ENCODE measurements around the gene SP100.

The SP100 gene

GRCh38 chr2:230525682-230526081 is 109.7 kb downstream of the SP100 start:
- Histone ChIP-seq H3K9me3 (ENCODE audit: control insufficient read depth, insufficient read depth, low read depth, low read length) (no peaks in the 10 kb centered on the region), H3K4me1 (ENCODE audit: control insufficient read depth, insufficient read depth, low read length) (no peaks in the 10 kb centered on the region), H3K27ac (ENCODE audit: extremely low read depth, low read depth, low read length) (no peak overlapping the region), H3K36me3 (ENCODE audit: control insufficient read depth in 2 of 2, insufficient read depth in 1 of 2, low read length in 2 of 2) (no peaks in the 10 kb centered on the region), H3K4me3 (ENCODE audit: low read depth, low read length) (no peak overlapping the region)
- POLR2A ChIA-PET = no interaction called here
- TF ChIP-seq ZBTB7A (tag by site-specific recombination; IDR thresholded peaks at IDR 0.05; ENCODE audit: low read depth) = no peak
- no peak for TF ChIP-seq ZFP3 (tag by site-specific recombination; IDR thresholded peaks at IDR 0.05; ENCODE audit: low read depth)
- no peak for TF ChIP-seq ZFP69B (tag by site-specific recombination; IDR thresholded peaks at IDR 0.05)
- TF ChIP-seq, protein P1, sequence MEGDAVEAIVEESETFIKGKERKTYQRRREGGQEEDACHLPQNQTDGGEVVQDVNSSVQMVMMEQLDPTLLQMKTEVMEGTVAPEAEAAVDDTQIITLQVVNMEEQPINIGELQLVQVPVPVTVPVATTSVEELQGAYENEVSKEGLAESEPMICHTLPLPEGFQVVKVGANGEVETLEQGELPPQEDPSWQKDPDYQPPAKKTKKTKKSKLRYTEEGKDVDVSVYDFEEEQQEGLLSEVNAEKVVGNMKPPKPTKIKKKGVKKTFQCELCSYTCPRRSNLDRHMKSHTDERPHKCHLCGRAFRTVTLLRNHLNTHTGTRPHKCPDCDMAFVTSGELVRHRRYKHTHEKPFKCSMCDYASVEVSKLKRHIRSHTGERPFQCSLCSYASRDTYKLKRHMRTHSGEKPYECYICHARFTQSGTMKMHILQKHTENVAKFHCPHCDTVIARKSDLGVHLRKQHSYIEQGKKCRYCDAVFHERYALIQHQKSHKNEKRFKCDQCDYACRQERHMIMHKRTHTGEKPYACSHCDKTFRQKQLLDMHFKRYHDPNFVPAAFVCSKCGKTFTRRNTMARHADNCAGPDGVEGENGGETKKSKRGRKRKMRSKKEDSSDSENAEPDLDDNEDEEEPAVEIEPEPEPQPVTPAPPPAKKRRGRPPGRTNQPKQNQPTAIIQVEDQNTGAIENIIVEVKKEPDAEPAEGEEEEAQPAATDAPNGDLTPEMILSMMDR (tag by site-specific recombination; IDR thresholded peaks at IDR 0.05) = no peak
- TF ChIP-seq ZNF654 (tag by site-specific recombination; IDR thresholded peaks at IDR 0.05; ENCODE audit: low read depth) = no peak
- TF ChIP-seq FEZF1 (tag by site-specific recombination; IDR thresholded peaks at IDR 0.05) = no peak
- no peak for TF ChIP-seq ZBTB49 (tag by site-specific recombination; IDR thresholded peaks at IDR 0.05; ENCODE audit: low read depth)
- no peak for TF ChIP-seq ZNF785 (tag by site-specific recombination; IDR thresholded peaks at IDR 0.05)
- no peak for TF ChIP-seq ZNF366 (tag by site-specific recombination; conservative IDR thresholded peaks at IDR 0.05)
- CTCF ChIA-PET = no interaction called here

DNA sequence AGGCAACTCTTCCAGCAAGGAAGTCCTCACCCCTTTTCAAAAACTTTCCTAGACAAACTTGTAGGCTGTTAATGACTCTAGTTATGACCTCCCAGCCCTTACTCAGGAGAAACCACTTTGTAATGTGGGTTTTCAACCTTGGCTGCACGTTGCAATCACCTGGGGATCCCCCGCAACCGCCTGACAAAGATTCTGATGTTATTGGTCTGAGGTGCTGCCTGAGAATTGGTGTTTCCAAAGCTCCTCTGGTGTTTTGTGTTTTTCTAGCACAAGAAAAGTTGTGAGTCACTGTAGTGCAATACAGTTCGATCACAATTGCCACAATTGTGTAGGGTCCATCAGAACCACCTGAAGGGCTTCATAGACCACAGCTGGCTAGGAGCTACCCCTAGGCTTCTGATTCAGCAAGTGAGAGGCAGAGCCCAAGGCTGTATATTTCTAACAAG is 121.6 kb downstream of the SP100 start:
- TF ChIP-seq, protein P2, sequence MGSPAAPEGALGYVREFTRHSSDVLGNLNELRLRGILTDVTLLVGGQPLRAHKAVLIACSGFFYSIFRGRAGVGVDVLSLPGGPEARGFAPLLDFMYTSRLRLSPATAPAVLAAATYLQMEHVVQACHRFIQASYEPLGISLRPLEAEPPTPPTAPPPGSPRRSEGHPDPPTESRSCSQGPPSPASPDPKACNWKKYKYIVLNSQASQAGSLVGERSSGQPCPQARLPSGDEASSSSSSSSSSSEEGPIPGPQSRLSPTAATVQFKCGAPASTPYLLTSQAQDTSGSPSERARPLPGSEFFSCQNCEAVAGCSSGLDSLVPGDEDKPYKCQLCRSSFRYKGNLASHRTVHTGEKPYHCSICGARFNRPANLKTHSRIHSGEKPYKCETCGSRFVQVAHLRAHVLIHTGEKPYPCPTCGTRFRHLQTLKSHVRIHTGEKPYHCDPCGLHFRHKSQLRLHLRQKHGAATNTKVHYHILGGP (tag by site-specific recombination; IDR thresholded peaks at IDR 0.05) = no peak
- TF ChIP-seq ZNF692 (tag by site-specific recombination; IDR thresholded peaks at IDR 0.05) (no peak), ZBTB49 (tag by site-specific recombination; IDR thresholded peaks at IDR 0.05; ENCODE audit: low read depth) (no peak), FEZF1 (tag by site-specific recombination; IDR thresholded peaks at IDR 0.05) (no peak), ZNF670 (tag by site-specific recombination; IDR thresholded peaks at IDR 0.05; ENCODE audit: low read depth) (no peak), ZNF660 (tag by site-specific recombination; IDR thresholded peaks at IDR 0.05) (no peak), ZNF558 (tag by site-specific recombination; IDR thresholded peaks at IDR 0.05) (no peak), ZNF48 (tag by site-specific recombination; IDR thresholded peaks at IDR 0.05) (no peak), ZNF404 (tag by site-specific recombination; IDR thresholded peaks at IDR 0.05) (no peak), PRDM1 (tag by site-specific recombination; IDR thresholded peaks at IDR 0.05) (no peak), ZBTB48 (tag by site-specific recombination; IDR thresholded peaks at IDR 0.05) (no peak), ZNF184 (tag by site-specific recombination; IDR thresholded peaks at IDR 0.05) (no peak), KLF7 (tag by site-specific recombination; IDR thresholded peaks at IDR 0.05; ENCODE audit: borderline replicate concordance) (no peak), ZNF266 (tag by site-specific recombination; IDR thresholded peaks at IDR 0.05; ENCODE audit: low read depth) (no peak)
- TF ChIP-seq, protein P3, sequence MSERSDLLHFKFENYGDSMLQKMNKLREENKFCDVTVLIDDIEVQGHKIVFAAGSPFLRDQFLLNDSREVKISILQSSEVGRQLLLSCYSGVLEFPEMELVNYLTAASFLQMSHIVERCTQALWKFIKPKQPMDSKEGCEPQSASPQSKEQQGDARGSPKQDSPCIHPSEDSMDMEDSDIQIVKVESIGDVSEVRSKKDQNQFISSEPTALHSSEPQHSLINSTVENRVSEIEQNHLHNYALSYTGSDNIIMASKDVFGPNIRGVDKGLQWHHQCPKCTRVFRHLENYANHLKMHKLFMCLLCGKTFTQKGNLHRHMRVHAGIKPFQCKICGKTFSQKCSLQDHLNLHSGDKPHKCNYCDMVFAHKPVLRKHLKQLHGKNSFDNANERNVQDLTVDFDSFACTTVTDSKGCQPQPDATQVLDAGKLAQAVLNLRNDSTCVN (tag by site-specific recombination; optimal IDR thresholded peaks at IDR 0.05) = no peak
- Histone ChIP-seq H3K9me3 (ENCODE audit: control insufficient read depth, insufficient read depth, low read depth, low read length) (no peaks in the 10 kb centered on the region), H3K4me1 (ENCODE audit: control insufficient read depth, insufficient read depth, low read length) (no peaks in the 10 kb centered on the region), H3K36me3 (ENCODE audit: control insufficient read depth in 2 of 2, insufficient read depth in 1 of 2, low read length in 2 of 2) (no peaks in the 10 kb centered on the region), H3K27ac (ENCODE audit: extremely low read depth, low read depth, low read length) (no peak overlapping the region), H3K4me3 (ENCODE audit: low read depth, low read length) (no peak overlapping the region)
- ChIA-PET CTCF (no interaction called here), POLR2A (no interaction called here)

All from HEK293 (cell line).